ENCODE measurements around the gene ULK1.
"Not testable (repeated sequence)": the region's sequence is repeated elsewhere in the genome, so short reads cannot be mapped to it uniquely, and the experiment has no call there.

ULK1 gene

DNA sequence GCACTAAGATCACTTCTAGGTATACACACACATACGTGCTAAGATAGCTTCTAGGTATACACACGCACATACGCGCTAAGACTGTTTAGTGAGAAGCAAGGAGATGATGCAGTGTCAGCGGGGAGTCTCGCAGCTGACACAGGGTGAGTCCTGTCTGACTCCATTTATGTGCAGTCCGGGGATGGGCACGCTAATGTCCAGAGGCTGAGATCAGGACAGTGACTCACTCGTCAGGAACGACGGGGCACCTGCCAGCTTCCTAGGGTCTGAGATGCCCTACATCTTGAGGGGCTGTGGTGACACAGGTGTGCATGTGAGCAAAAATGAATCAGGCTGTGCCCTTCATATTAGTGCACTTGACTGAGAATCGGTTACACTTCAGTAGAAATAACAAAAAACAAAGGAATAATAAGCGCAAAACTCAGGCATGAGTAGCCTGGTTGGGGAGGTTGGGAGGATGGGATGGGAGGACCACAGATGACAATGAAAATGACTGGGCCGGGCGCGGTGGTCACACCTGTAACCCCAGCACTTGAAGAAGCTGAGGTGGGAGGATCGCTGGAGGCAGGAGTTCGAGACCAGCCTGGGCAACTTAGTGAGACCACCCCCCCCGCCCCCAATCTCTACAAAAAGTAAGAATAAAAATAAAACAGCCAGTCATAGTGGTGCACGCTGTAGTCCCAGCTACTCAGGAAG lies 29.1 kb upstream of the ULK1 start:
- Histone ChIP-seq H3K36me3 (ENCODE audit: insufficient read depth, low read length) (no peaks in the 10 kb centered on the region), H3K4me3 (no peak overlapping the region), H3K9ac (ENCODE audit: insufficient read length) (no peak overlapping the region), H3K9me3 (ENCODE audit: low read depth, low read length) (no peaks in the 10 kb centered on the region), H3K27ac (no peak overlapping the region)
- DNase-seq (ENCODE audit: low read depth, low spot score): no peak
- TF ChIP-seq FOXP2 (optimal IDR thresholded peaks at IDR 0.05; ENCODE audit: control extremely low read depth, extremely low read length, insufficient read depth) (no peak), POLR2AphosphoS5 (IDR thresholded peaks at IDR 0.05; ENCODE audit: borderline replicate concordance, low read depth, low read length) (no peak), EZH2 (IDR thresholded peaks at IDR 0.05) (no peak)

DNA sequence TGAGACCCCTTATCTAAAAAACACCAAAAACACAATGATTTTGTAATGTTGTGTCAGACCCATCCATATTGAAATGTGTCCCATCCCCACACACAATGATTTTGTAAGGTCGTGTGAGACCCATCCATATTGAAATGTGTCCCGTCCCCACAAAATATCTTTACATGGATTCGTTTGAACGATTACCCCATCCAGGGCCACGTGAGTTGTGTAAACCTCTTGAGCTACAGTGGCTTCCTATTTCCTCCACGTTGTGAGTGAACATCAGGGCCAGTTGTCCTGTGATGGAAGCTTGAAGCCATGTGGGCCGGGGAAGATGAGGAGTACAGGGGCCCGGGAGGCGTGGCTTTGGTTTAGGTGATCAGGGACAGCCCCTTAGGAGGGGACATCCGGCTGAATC lies 27.0 kb upstream of the ULK1 start:
- Histone ChIP-seq H3K9me3 (ENCODE audit: low read depth, low read length) (no peaks in the 10 kb centered on the region), H3K36me3 (ENCODE audit: insufficient read depth, low read length) (no peaks in the 10 kb centered on the region), H3K4me3 (no peak overlapping the region), H3K9ac (ENCODE audit: insufficient read length) (no peak overlapping the region), H3K27ac (no peak overlapping the region)
- TF ChIP-seq FOXP2 (optimal IDR thresholded peaks at IDR 0.05; ENCODE audit: control extremely low read depth, extremely low read length, insufficient read depth): no peak
- TF ChIP-seq EZH2 (IDR thresholded peaks at IDR 0.05): no peak
- no peak for TF ChIP-seq POLR2AphosphoS5 (IDR thresholded peaks at IDR 0.05; ENCODE audit: borderline replicate concordance, low read depth, low read length)
- no peak for DNase-seq (ENCODE audit: low read depth, low spot score)

DNA sequence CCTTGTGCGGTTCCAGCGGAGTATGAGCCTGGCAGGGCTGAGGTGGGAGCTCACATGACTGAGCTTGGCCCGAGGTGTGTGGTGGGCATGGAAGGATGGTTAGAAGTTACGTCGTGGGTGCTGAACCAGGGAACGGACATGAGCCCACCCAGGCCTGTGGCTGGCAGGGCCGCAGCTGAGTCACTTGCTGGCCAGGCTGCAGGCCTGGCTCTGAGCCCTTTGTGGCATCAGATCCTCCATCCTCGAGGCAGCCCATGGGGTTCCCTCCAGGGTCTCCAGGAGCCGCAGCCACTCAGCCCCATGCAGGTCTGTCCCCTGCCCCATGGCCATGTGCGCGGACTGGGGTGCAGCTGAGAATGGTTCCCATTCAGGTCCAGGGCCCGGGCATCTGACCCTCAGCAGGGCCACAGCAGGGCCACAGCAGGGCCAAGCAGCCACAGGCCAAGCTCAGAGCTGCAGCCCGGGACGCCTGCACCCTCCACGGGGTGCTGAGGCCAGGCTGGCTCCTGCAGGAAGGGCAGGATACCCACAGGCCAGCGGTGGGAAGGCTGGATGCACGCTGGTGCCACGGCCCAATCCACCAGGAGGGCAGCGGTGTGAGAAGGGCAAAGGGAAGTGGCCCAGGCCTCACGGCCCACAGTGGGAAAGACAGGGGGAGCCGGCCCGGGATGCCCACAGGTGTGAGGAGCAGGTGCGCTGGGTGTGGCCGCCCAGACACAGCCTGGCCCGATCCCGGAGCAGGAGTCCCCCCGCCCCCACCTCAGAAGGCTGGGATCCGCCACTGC lies 26.3 kb upstream of the ULK1 start:
- no peak for DNase-seq (ENCODE audit: low read depth, low spot score)
- no peak overlapping the region for H3K27ac ChIP-seq
- H3K36me3 ChIP-seq (ENCODE audit: insufficient read depth, low read length): no peaks in the 10 kb centered on the region
- H3K4me3 ChIP-seq: no peak overlapping the region
- H3K9ac ChIP-seq (ENCODE audit: insufficient read length): no peak overlapping the region
- TF ChIP-seq EZH2 (IDR thresholded peaks at IDR 0.05): no peak
- no peak for TF ChIP-seq FOXP2 (optimal IDR thresholded peaks at IDR 0.05; ENCODE audit: control extremely low read depth, extremely low read length, insufficient read depth)
- TF ChIP-seq POLR2AphosphoS5 (IDR thresholded peaks at IDR 0.05; ENCODE audit: borderline replicate concordance, low read depth, low read length): no peak
- H3K9me3 ChIP-seq (ENCODE audit: low read depth, low read length): no peaks in the 10 kb centered on the region

DNA sequence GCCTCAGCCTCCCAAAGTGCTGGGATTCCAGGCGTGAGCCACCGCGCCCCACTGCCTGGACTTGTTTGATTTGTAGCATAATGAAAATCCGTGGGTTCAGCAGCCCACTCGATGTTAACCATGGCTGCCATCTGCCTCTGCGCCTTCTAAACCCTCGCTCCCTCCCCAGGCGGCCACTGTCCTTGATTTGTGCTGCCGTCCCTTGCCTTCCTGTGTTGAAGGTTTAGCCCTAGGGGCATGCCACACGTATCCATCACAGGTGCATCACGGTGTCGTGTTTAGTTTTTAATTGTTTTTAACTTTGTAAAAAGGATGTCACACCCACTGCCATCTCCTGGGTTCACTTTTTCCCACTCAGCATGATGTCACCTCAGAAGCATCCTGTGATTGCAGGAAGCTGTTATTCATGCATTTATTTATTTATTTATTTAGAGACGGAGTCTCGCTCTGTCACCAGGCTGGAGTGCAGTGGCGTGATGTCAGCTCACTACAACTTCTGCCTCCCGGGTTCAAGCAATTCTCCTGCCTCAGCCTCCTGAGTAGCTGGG lies 24.5 kb upstream of the ULK1 start:
- Histone ChIP-seq H3K36me3 (ENCODE audit: insufficient read depth, low read length) (no peaks in the 10 kb centered on the region), H3K9me3 (ENCODE audit: low read depth, low read length) (no peaks in the 10 kb centered on the region), H3K4me3 (no peak overlapping the region), H3K9ac (ENCODE audit: insufficient read length) (no peak overlapping the region), H3K27ac (no peak overlapping the region)
- TF ChIP-seq FOXP2 (optimal IDR thresholded peaks at IDR 0.05; ENCODE audit: control extremely low read depth, extremely low read length, insufficient read depth): no peak
- no peak for TF ChIP-seq EZH2 (IDR thresholded peaks at IDR 0.05)
- TF ChIP-seq POLR2AphosphoS5 (IDR thresholded peaks at IDR 0.05; ENCODE audit: borderline replicate concordance, low read depth, low read length): no peak
- no peak for DNase-seq (ENCODE audit: low read depth, low spot score)

DNA sequence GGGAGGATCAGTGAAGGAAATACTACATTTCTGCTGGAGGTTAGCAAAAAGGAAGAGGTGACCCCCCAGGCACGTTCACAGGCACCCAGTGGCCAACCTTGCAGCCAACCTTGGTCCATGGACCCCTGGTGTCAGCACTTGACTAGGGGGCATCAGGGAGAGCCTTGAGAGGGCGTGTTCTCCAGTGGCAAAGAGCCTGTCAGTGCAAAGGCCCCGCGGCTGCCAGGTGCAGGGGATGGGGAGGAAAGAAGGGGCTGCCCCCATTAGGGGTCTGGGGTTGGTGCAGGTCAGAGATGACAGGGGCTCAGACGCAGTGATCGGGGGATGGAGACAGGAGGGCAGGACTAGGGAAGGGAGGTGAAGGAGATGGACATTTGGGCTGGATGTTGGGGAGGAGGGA lies 22.7 kb upstream of the ULK1 start:
- Histone ChIP-seq H3K27ac (no peak overlapping the region), H3K9me3 (ENCODE audit: low read depth, low read length) (no peaks in the 10 kb centered on the region), H3K9ac (ENCODE audit: insufficient read length) (no peak overlapping the region), H3K4me3 (no peak overlapping the region), H3K36me3 (ENCODE audit: insufficient read depth, low read length) (no peaks in the 10 kb centered on the region)
- TF ChIP-seq FOXP2 (optimal IDR thresholded peaks at IDR 0.05; ENCODE audit: control extremely low read depth, extremely low read length, insufficient read depth) (no peak), POLR2AphosphoS5 (IDR thresholded peaks at IDR 0.05; ENCODE audit: borderline replicate concordance, low read depth, low read length) (no peak), EZH2 (IDR thresholded peaks at IDR 0.05) (no peak)
- DNase-seq (ENCODE audit: low read depth, low spot score): no peak

DNA sequence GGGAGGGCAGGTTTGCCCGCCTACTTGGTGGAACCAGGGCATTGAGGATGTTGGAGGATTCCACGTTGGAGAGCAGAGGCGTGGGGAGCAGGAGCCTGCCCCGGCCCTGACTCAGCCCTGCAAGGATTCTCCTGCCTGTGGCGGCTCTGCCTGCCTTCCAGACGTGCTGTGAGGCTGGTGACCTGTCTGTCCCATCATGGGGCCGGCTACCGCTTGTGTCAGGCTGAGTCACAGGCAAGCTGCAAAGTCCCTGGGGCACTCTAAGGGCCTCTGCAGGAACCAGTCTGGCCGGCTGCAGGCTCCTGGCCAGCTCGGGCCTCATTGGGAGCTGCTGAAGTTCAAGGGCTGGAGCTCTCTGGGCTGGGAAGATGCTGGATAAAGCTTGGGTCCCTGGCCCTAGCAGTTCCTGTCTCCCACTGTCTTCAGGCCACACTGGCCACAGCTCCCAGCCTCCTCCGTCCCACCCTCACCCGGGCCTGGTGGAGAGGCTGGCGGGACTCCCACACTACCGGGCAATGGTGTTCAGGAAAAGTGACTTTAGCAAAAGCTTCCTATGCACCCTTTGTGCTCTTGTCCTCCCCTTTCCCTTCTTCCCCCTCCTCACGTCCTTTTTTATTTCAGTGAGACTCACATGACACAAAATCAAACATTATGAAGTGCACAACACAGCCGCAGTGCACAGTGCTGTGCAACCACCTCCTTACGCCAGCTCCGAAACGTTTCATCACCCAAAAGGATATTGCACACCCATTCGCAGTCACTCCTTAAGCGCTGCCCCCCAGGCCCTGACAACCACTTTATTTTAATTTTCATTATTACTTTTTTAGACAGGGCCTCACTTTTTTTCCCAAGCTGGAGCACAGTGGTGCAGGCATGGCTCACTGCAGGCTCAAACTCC lies 22.0 kb upstream of the ULK1 start:
- no peak overlapping the region for H3K4me3 ChIP-seq
- TF ChIP-seq FOXP2 (optimal IDR thresholded peaks at IDR 0.05; ENCODE audit: control extremely low read depth, extremely low read length, insufficient read depth) (no peak), POLR2AphosphoS5 (IDR thresholded peaks at IDR 0.05; ENCODE audit: borderline replicate concordance, low read depth, low read length) (no peak), EZH2 (IDR thresholded peaks at IDR 0.05) (no peak)
- no peak overlapping the region for H3K27ac ChIP-seq
- H3K9ac ChIP-seq (ENCODE audit: insufficient read length): no peak overlapping the region
- no peak for DNase-seq (ENCODE audit: low read depth, low spot score)
- no peaks in the 10 kb centered on the region for H3K36me3 ChIP-seq (ENCODE audit: insufficient read depth, low read length)
- no peaks in the 10 kb centered on the region for H3K9me3 ChIP-seq (ENCODE audit: low read depth, low read length)

DNA sequence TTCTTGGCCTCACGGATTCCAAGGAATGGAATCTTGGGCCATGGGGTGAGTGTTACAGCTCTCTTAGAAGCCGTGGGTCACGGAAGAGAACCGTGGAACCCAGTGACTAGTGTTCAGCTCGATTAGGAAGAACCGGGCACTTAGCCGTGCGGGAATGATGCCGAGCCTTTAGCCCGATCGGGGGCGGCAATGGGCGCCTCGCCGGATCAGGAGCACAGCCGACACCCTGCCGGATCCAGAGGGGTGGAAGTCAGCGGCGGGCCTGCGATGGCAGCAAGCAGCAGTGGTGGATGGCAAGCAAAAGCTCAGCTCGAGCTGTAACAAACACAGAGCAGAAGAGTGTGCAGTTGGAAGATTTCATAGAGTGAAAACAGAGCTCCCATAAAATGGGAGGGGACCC lies 21.1 kb upstream of the ULK1 start:
- TF ChIP-seq FOXP2 (optimal IDR thresholded peaks at IDR 0.05; ENCODE audit: control extremely low read depth, extremely low read length, insufficient read depth) (no peak), EZH2 (IDR thresholded peaks at IDR 0.05) (no peak), POLR2AphosphoS5 (IDR thresholded peaks at IDR 0.05; ENCODE audit: borderline replicate concordance, low read depth, low read length) (no peak)
- DNase-seq (ENCODE audit: low read depth, low spot score): no peak
- Histone ChIP-seq H3K36me3 (ENCODE audit: insufficient read depth, low read length) (no peaks in the 10 kb centered on the region), H3K27ac (no peak overlapping the region), H3K9me3 (ENCODE audit: low read depth, low read length) (no peaks in the 10 kb centered on the region), H3K4me3 (no peak overlapping the region), H3K9ac (ENCODE audit: insufficient read length) (no peak overlapping the region)

DNA sequence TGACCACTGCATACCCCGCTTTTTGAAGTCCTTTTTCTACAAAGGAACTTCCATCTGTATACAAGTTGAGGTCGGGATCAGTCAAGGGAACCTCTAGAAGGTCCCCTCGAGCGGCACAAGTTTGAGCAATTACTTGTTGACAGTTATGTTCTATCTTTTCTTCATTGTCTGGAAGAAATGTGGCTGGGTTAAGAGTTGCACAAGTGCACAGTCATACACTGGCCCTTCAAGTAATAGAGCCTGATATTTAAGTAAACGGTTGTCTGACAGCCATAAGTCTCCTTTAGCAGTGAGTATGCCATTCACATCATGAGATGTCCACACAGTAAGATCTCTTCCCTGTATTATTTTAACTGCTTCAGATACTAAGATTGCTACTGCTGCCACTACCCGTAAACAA lies 19.4 kb upstream of the ULK1 start:
- not testable (repeated sequence) for DNase-seq (ENCODE audit: low read depth, low spot score); H3K9me3 ChIP-seq (ENCODE audit: low read depth, low read length); H3K9ac ChIP-seq (ENCODE audit: insufficient read length); H3K27ac ChIP-seq; H3K36me3 ChIP-seq (ENCODE audit: insufficient read depth, low read length); H3K4me3 ChIP-seq

DNA sequence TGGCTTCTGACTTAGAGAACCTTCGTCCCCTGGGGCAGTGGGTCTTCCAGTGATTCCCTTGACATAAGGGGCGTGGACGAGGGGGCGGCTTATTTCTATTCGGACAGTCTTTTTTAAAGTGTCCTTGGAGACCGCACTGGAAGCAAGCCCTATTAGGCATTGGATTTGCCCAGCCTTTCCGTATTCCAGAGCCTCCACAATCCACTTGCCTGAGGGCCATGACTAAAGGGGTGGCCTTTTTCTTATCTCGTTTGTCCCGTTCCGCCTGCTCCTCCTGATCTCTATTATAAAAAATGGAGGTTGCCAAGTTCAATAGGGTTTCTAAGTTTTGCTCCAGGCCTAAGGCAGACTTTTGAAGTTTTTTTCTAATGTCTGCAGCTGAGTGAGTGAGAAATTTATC lies 17.2 kb upstream of the ULK1 start:
- not testable (repeated sequence) for H3K27ac ChIP-seq; H3K4me3 ChIP-seq; H3K9ac ChIP-seq (ENCODE audit: insufficient read length); H3K9me3 ChIP-seq (ENCODE audit: low read depth, low read length); DNase-seq (ENCODE audit: low read depth, low spot score); H3K36me3 ChIP-seq (ENCODE audit: insufficient read depth, low read length)

DNA sequence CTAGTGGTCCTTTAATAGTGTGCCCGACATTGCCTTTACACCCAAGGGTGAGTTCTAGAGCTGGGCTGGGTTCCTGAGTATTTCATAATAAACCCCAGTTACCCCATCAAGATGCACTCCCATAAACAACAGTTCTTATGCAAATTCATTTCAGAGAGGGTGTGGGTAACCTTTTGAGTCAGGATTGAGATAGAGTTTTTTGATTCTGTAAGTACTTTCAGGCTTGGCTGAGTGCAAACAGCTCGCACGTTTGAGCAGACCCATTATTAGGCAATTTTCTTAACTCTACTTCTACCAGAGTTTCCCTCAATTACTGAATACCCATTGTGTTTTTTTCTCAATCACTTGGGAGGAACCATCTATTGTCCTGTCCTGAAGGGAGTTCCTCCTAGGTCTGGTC lies 16.0 kb upstream of the ULK1 start:
- not testable (repeated sequence) for H3K9ac ChIP-seq (ENCODE audit: insufficient read length); H3K4me3 ChIP-seq; H3K27ac ChIP-seq; H3K9me3 ChIP-seq (ENCODE audit: low read depth, low read length); H3K36me3 ChIP-seq (ENCODE audit: insufficient read depth, low read length); DNase-seq (ENCODE audit: low read depth, low spot score)
